Measurements from ENCODE around the gene SCYL3. TPM values are rescaled to one million over a fixed set of nuclear protein-coding genes. Genes with fewer than 3 reads are reported as not detected.
"Not testable (repeated sequence)": the region's sequence is repeated elsewhere in the genome, so short reads cannot be mapped to it uniquely, and the experiment has no call there.

Gene SCYL3
- total RNA-seq, 1 donor from 2014 or later = 12.0 TPM

- no peaks in the 10 kb centered on the region for H3K27me3 ChIP-seq
- H3K4me1 ChIP-seq = no peaks in the 10 kb centered on the region
- no peak for TF ChIP-seq CTCF (IDR thresholded peaks at IDR 0.05)
- no peaks in the 10 kb centered on the region for H3K9me3 ChIP-seq
- DNase-seq = no peak
- no peak overlapping the region for H3K27ac ChIP-seq
- intact Hi-C loops (cut with DNase I) = no loop called here
- no peaks in the 10 kb centered on the region for H3K36me3 ChIP-seq
- no peak overlapping the region for H3K4me3 ChIP-seq
- ATAC-seq = peak; percentile 73
Measured at GRCh38 chr1:169812131-169812530, 81.6 kb downstream of the SCYL3 start.

GRCh38 chr1:169811418-169812035 lies 82.2 kb downstream of the SCYL3 start:
- H3K27me3 ChIP-seq; intact Hi-C loops (cut with DNase I); DNase-seq; H3K9me3 ChIP-seq; H3K4me1 ChIP-seq; ATAC-seq; H3K36me3 ChIP-seq; H3K27ac ChIP-seq; H3K4me3 ChIP-seq: not testable (repeated sequence)

GRCh38 chr1:169809370-169810095 lies 84.2 kb downstream of the SCYL3 start:
- H3K27ac ChIP-seq = no peak overlapping the region
- ATAC-seq (peak; percentile 67), DNase-seq (no peak)
- no peaks in the 10 kb centered on the region for H3K9me3 ChIP-seq
- H3K4me3 ChIP-seq = no peak overlapping the region
- peak; percentile 61 for TF ChIP-seq CTCF (IDR thresholded peaks at IDR 0.05)
- intact Hi-C loops (cut with DNase I) = no loop called here
- no peaks in the 10 kb centered on the region for H3K4me1 ChIP-seq
- no peaks in the 10 kb centered on the region for H3K36me3 ChIP-seq
- no peaks in the 10 kb centered on the region for H3K27me3 ChIP-seq

- H3K4me3 ChIP-seq = no peak overlapping the region
- DNase-seq = no peak
- intact Hi-C loops (cut with DNase I) = no loop called here
- H3K9me3 ChIP-seq = no peaks in the 10 kb centered on the region
- H3K4me1 ChIP-seq = no peaks in the 10 kb centered on the region
- no peak for TF ChIP-seq CTCF (IDR thresholded peaks at IDR 0.05)
- no peaks in the 10 kb centered on the region for H3K27me3 ChIP-seq
- peaks cover 18% of the 10 kb centered on the region for H3K36me3 ChIP-seq
- ATAC-seq = no peak
- H3K27ac ChIP-seq = no peak overlapping the region
Measured at GRCh38 chr1:169804941-169805340, 88.8 kb downstream of the SCYL3 start.

GRCh38 chr1:169802888-169803287 lies 90.8 kb downstream of the SCYL3 start:
- intact Hi-C loops (cut with DNase I) = no loop called here
- peaks cover 18% of the 10 kb centered on the region for H3K36me3 ChIP-seq
- H3K27ac ChIP-seq = no peak overlapping the region
- H3K27me3 ChIP-seq = no peaks in the 10 kb centered on the region
- ATAC-seq (no peak), DNase-seq (no peak)
- no peaks in the 10 kb centered on the region for H3K9me3 ChIP-seq
- H3K4me3 ChIP-seq = no peak overlapping the region
- no peak for TF ChIP-seq CTCF (IDR thresholded peaks at IDR 0.05)
- no peaks in the 10 kb centered on the region for H3K4me1 ChIP-seq

Other genes starting within 250 kb of the SCYL3 start
- 12.1 TPM for gene SELL, start 182.3 kb downstream of the SCYL3 start, total RNA-seq
- 1.5 TPM for gene SELE, start 159.8 kb downstream of the SCYL3 start, total RNA-seq
- gene METTL18, start 99.0 kb downstream of the SCYL3 start, total RNA-seq = 6.1 TPM
- gene KIFAP3, start 180.8 kb upstream of the SCYL3 start, total RNA-seq = 25.6 TPM